Measurements from ENCODE around the gene AMOT. TPM values are rescaled to one million over a fixed set of nuclear protein-coding genes. Genes with fewer than 3 reads are reported as not detected.

Gene AMOT, protein sequence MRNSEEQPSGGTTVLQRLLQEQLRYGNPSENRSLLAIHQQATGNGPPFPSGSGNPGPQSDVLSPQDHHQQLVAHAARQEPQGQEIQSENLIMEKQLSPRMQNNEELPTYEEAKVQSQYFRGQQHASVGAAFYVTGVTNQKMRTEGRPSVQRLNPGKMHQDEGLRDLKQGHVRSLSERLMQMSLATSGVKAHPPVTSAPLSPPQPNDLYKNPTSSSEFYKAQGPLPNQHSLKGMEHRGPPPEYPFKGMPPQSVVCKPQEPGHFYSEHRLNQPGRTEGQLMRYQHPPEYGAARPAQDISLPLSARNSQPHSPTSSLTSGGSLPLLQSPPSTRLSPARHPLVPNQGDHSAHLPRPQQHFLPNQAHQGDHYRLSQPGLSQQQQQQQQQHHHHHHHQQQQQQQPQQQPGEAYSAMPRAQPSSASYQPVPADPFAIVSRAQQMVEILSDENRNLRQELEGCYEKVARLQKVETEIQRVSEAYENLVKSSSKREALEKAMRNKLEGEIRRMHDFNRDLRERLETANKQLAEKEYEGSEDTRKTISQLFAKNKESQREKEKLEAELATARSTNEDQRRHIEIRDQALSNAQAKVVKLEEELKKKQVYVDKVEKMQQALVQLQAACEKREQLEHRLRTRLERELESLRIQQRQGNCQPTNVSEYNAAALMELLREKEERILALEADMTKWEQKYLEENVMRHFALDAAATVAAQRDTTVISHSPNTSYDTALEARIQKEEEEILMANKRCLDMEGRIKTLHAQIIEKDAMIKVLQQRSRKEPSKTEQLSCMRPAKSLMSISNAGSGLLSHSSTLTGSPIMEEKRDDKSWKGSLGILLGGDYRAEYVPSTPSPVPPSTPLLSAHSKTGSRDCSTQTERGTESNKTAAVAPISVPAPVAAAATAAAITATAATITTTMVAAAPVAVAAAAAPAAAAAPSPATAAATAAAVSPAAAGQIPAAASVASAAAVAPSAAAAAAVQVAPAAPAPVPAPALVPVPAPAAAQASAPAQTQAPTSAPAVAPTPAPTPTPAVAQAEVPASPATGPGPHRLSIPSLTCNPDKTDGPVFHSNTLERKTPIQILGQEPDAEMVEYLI
- total RNA-seq, result 1 to 10 TPM; 1.1 to 1.4 TPM

DNA sequence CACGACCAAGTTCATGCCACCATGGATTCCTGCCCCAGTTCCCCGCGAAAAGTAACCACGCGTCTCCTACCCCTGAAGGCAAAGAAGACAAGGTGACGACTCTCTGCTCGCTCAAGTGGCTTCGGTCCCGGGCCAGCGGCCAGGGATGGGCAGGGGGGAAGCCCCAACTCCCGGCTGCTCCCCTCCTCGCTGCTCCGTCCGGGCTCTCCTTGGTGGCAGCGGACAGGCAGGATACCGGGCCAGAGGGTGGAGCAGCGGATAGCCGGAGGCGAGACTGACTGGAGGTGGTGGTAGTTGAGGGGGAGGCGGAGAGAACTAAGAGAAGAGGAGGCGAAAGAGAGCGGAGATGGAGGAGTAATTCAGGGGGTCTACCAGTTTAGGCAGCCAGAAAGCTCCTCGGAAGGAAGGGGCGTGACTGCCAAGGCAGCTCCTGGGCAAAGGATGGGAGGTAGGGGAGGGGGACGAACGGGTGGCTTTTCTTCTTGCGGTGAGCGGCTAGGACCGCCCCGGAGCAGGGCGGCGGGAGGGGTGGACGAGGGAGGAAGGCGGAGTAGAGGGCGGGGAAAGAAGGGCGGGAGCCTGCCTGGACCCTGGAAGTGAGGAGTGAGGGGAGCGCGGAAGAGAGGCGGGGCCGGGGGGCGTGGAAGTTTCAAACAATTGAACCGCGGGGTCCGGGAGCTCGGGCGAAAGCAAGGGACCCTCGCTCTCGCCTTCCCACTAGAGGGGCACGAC lies at the start of gene AMOT:
Gene AMOT, minus strand, starts transcription at position 450 of the 732 bp plus-strand sequence. CDS start 17,705 bp downstream, outside the sequence.
- H3K27me3 Mint-ChIP-seq, result no peaks in the 10 kb centered on the region
- ChIA-PET CTCF (interaction anchor here (1.4 kb wide), 1 partner anchor 109 kb away, joined by 5 read pairs; no protein-coding TSS in a partner anchor), POLR2A (no interaction called here)
- no peaks in the 10 kb centered on the region for H3K36me3 Mint-ChIP-seq
- intact Hi-C loops (cut with micrococcal nuclease), result loop anchor here (2.0 to 5.0 kb wide), 2 partner anchors 162 to 1158 kb away; partner anchors contain the start of genes ALG13 and LHFPL1
- peak within 1 kb of the TSS; percentile 49 for H3K27ac Mint-ChIP-seq
- H3K9me3 Mint-ChIP-seq, result no peaks in the 10 kb centered on the region
- DNase-seq, result peak; percentile 66
- H3K4me3 Mint-ChIP-seq, result peak within 1 kb of the TSS; percentile 80
- peaks cover 13% of the 10 kb centered on the region for H3K4me1 Mint-ChIP-seq (ENCODE audit: low read depth)

GRCh38 chrX:112889400-112889799 lies 48.8 kb upstream of the AMOT start:
- H3K9me3 Mint-ChIP-seq, result no peaks in the 10 kb centered on the region
- no peak overlapping the region for H3K27ac Mint-ChIP-seq
- CTCF ChIA-PET, result no interaction called here
- DNase-seq, result no peak
- peaks cover 4% of the 10 kb centered on the region for H3K27me3 Mint-ChIP-seq
- no peak overlapping the region for H3K4me3 Mint-ChIP-seq
- H3K36me3 Mint-ChIP-seq, result no peaks in the 10 kb centered on the region
- intact Hi-C loops (cut with micrococcal nuclease), result no loop called here
- POLR2A ChIA-PET, result no interaction called here
- peaks cover 4% of the 10 kb centered on the region for H3K4me1 Mint-ChIP-seq (ENCODE audit: low read depth)

DNA sequence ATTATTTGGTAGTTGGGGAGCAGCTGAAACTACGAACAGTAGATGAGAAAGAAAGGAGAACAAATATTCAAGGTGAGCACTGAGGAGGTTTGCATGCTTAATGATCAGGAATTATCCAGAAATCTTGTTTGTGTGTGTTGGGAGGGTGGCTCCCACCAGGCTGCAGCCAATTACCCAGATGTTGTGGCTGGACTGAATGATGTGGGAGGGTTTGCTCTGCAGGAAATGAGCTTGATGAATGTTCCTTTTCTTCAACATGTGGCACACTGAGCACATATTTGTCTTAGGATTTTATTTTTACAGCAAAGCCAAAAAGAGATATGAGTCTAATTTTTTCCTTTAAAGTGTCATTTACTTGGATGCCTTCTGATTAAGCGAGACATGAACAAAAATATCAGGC lies 48.3 kb upstream of the AMOT start:
- Mint-ChIP-seq H3K36me3 (no peaks in the 10 kb centered on the region), H3K9me3 (no peaks in the 10 kb centered on the region), H3K4me1 (ENCODE audit: low read depth) (peaks cover 4% of the 10 kb centered on the region), H3K4me3 (no peak overlapping the region), H3K27me3 (peaks cover 4% of the 10 kb centered on the region), H3K27ac (no peak overlapping the region)
- CTCF ChIA-PET, result interaction anchor here (0.9 kb wide), 1 partner anchor 47 kb away, joined by 3 read pairs; no protein-coding TSS in a partner anchor
- no peak for DNase-seq
- POLR2A ChIA-PET, result no interaction called here
- intact Hi-C loops (cut with micrococcal nuclease), result no loop called here

DNA sequence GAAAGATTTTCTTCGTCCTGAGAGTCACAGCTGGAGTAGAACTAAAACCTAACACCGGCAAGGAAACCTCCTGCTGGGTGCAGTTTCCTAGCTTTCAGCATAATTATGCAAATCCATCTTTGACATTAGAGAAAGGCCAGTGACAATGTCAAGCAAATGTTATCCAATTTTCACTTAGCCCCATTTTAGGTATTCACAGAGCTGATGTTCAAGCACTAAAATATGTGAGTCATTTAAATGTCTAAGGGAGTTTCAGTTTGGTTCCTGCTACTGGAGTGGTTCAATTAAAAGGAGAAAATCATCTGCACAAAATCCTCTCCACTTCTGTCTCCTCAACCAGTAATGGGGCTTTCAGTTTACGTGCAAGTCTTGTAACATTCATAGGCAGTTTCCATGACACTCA lies 37.1 kb upstream of the AMOT start:
- CTCF ChIA-PET, result no interaction called here
- intact Hi-C loops (cut with micrococcal nuclease), result no loop called here
- POLR2A ChIA-PET, result no interaction called here
- Mint-ChIP-seq H3K36me3 (no peaks in the 10 kb centered on the region), H3K9me3 (no peaks in the 10 kb centered on the region), H3K27ac (no peak overlapping the region), H3K27me3 (peaks cover 2% of the 10 kb centered on the region), H3K4me3 (no peak overlapping the region), H3K4me1 (ENCODE audit: low read depth) (no peaks in the 10 kb centered on the region)
- DNase-seq, result no peak

- Mint-ChIP-seq H3K4me1 (ENCODE audit: low read depth) (no peaks in the 10 kb centered on the region), H3K27ac (no peak overlapping the region), H3K36me3 (no peaks in the 10 kb centered on the region), H3K9me3 (no peaks in the 10 kb centered on the region), H3K27me3 (no peaks in the 10 kb centered on the region), H3K4me3 (no peak overlapping the region)
- no peak for DNase-seq
- ChIA-PET CTCF (no interaction called here), POLR2A (no interaction called here)
- intact Hi-C loops (cut with micrococcal nuclease), result no loop called here
These were observed 34.0 kb upstream of the AMOT start for GRCh38 chrX:112874614-112875013.

GRCh38 chrX:112874175-112874574 lies 33.5 kb upstream of the AMOT start:
- Mint-ChIP-seq H3K4me1 (ENCODE audit: low read depth) (no peaks in the 10 kb centered on the region), H3K27ac (no peak overlapping the region), H3K4me3 (no peak overlapping the region), H3K36me3 (no peaks in the 10 kb centered on the region), H3K9me3 (no peaks in the 10 kb centered on the region), H3K27me3 (no peaks in the 10 kb centered on the region)
- intact Hi-C loops (cut with micrococcal nuclease), result no loop called here
- ChIA-PET CTCF (no interaction called here), POLR2A (no interaction called here)
- no peak for DNase-seq

GRCh38 chrX:112868586-112868985 lies 28.0 kb upstream of the AMOT start:
- ChIA-PET POLR2A (no interaction called here), CTCF (no interaction called here)
- Mint-ChIP-seq H3K4me1 (ENCODE audit: low read depth) (no peaks in the 10 kb centered on the region), H3K36me3 (no peaks in the 10 kb centered on the region), H3K27ac (no peak overlapping the region), H3K9me3 (no peaks in the 10 kb centered on the region), H3K4me3 (no peak overlapping the region), H3K27me3 (no peaks in the 10 kb centered on the region)
- intact Hi-C loops (cut with micrococcal nuclease), result no loop called here
- DNase-seq, result no peak

- DNase-seq, result no peak
- Mint-ChIP-seq H3K4me3 (no peak overlapping the region), H3K36me3 (no peaks in the 10 kb centered on the region), H3K9me3 (no peaks in the 10 kb centered on the region), H3K27me3 (no peaks in the 10 kb centered on the region), H3K4me1 (ENCODE audit: low read depth) (no peaks in the 10 kb centered on the region), H3K27ac (no peak overlapping the region)
- ChIA-PET POLR2A (no interaction called here), CTCF (no interaction called here)
- intact Hi-C loops (cut with micrococcal nuclease), result no loop called here
These were observed 26.9 kb upstream of the AMOT start for GRCh38 chrX:112867570-112867969.

GRCh38 chrX:112866175-112866574 lies 25.5 kb upstream of the AMOT start:
- Mint-ChIP-seq H3K9me3 (no peaks in the 10 kb centered on the region), H3K36me3 (no peaks in the 10 kb centered on the region), H3K27me3 (no peaks in the 10 kb centered on the region), H3K27ac (no peak overlapping the region), H3K4me1 (ENCODE audit: low read depth) (no peaks in the 10 kb centered on the region), H3K4me3 (no peak overlapping the region)
- CTCF ChIA-PET, result interaction anchor here (0.5 to 1.1 kb wide), 2 partner anchors 15 to 81 kb away, joined by 3 to 4 read pairs; no protein-coding TSS in a partner anchor
- intact Hi-C loops (cut with micrococcal nuclease), result no loop called here
- no peak for DNase-seq
- POLR2A ChIA-PET, result no interaction called here

- CTCF ChIA-PET, result interaction anchor here (0.5 to 1.1 kb wide), 2 partner anchors 14 to 81 kb away, joined by 3 to 4 read pairs; no protein-coding TSS in a partner anchor
- no peak overlapping the region for H3K4me3 Mint-ChIP-seq
- H3K27ac Mint-ChIP-seq, result no peak overlapping the region
- no peaks in the 10 kb centered on the region for H3K36me3 Mint-ChIP-seq
- H3K4me1 Mint-ChIP-seq (ENCODE audit: low read depth), result no peaks in the 10 kb centered on the region
- POLR2A ChIA-PET, result no interaction called here
- H3K9me3 Mint-ChIP-seq, result no peaks in the 10 kb centered on the region
- intact Hi-C loops (cut with micrococcal nuclease), result no loop called here
- DNase-seq, result no peak
- no peaks in the 10 kb centered on the region for H3K27me3 Mint-ChIP-seq
These were observed 24.9 kb upstream of the AMOT start for GRCh38 chrX:112865464-112866025.

- DNase-seq, result no peak
- Mint-ChIP-seq H3K36me3 (no peaks in the 10 kb centered on the region), H3K4me1 (ENCODE audit: low read depth) (peaks cover 3% of the 10 kb centered on the region), H3K4me3 (no peak overlapping the region), H3K9me3 (no peaks in the 10 kb centered on the region), H3K27me3 (no peaks in the 10 kb centered on the region), H3K27ac (no peak overlapping the region)
- intact Hi-C loops (cut with micrococcal nuclease), result no loop called here
- ChIA-PET POLR2A (no interaction called here), CTCF (no interaction called here)
These were observed 23.2 kb upstream of the AMOT start for GRCh38 chrX:112863850-112864249.

Measured in activated CD4-positive, alpha-beta memory T cell treated with anti-CD3 and anti-CD28 coated beads for 36 hours (primary cell).